SIG-M5 treated with dmso at 0.1 percent for 504 hours (cell line): Measurements from ENCODE around the gene ARHGEF7.

ENCODE experiments used
- DNase-seq: peaks from one replicate; lab custom pipeline; 2025; ENCODE audit not compliant: unreplicated experiment; lab: John Stamatoyannopoulos, UW

The ARHGEF7 gene

DNA sequence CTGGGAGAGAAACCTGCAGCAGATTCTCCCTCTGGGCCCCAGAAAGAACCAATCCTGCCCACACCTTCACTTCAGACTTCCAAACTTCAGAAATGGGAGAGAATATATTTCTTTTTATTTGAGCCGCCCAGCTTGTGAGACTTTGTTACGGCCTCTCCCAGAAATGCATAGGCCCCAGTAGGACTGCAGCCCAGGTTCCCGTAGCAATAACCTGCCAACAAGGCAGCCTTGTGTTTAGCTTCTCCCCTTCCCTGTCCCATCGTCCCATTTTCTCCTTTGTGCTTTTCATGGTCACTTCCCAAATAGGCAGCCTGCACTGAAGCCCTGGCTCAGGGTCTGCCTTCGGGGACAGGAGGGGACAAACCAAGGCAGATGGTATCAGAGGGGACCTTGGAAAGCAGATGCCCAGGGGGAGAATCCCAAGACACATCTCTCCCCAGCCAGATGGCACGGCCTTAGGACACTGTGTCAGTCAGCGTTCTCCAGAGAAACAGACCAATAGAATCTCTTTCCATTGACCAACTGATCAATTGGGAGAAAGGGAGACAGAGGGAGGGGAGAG is 3.7 kb upstream of the ARHGEF7 start:
- no peak for DNase-seq

GRCh38 chr13:111112196-111112595 is 2.9 kb upstream of the ARHGEF7 start:
- DNase-seq = no peak

DNA sequence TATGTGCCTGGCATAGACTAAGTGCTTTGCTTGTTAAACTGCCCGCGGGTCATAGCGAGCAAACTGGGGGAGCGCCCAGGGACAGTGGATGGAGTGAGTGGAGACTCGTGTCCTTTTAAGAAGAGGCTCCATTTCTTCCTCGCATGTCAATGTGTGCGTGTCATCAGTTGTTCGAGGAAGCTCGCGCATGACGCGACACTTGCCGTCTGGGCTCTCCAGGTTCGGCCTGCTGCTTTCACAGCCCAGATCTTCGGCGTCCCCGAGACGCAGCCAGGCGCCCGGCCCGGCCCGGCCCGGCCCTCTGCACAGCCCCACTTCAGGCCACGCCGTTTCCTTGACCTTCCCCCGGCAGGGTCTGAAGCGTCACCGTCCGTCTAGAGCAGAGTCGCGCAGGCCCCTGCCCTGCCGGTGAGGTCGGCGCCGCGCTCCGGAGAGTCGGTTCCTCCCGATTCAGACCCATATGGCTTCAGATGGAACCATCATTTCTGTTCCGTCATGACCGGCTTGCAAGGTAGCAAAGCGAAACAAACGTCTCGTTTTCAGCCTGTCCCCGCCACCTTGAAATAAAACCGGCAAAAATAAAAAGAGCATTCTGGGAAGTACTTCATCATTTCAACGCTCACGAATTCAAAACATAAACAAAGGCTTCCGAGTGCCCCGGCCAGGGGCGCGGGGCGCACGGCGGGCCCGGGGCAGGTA is 599 bp upstream of the ARHGEF7 start:
- DNase-seq = no peak

DNA sequence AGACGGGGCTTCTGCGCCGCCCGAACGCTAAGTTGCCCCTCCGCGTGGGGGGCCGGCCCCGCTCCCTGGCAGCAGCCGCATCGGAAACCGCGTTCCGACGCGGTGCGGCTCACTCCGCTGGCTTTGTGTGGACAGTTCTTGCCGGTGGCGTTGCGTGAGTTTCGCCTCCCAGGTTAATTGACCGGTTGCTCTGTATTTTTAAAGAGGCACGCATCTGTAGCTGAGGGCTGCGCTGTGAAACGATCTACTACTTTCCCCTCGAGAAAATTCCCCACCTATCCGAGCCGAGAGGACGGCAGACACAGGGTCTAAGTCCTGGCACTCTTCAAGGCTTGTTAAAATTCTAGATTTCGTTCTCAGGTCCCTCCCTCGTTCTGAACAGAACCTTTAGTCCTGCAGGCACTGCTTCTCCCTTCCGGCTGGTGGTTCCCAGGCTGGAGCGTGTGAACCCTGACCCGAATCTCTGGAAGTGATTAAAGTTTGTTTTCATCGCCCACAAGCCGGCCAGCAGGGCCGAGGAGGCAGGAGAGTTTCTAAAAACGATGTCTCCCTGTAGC is 933 bp downstream of the ARHGEF7 start:
- DNase-seq = no peak

GRCh38 chr13:111116856-111117255 is 1.7 kb downstream of the ARHGEF7 start:
- DNase-seq = no peak

DNA sequence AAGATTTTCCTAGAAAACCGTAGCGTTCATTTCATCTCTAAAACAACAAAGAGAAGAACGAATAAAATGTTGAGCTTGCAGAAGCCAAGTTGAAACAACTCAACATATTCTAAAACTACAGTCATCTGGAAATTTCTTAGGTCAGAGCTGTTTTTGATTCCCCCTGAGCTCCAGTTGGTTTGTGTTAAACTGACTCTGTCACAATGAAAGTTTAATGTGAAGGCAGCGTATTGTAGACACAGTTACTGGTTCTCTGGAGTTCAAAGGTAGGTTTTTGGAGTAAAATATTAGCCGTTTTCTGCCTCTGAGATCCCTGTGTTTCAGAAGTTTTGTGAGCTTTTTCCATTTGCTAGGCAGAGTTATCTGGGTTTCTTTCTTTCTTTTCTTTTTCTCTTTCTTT is 2.2 kb downstream of the ARHGEF7 start:
- DNase-seq = no peak

GRCh38 chr13:111117961-111118360 is 2.9 kb downstream of the ARHGEF7 start:
- no peak for DNase-seq

GRCh38 chr13:111118898-111119607 is 3.9 kb downstream of the ARHGEF7 start:
- DNase-seq = no peak

DNA sequence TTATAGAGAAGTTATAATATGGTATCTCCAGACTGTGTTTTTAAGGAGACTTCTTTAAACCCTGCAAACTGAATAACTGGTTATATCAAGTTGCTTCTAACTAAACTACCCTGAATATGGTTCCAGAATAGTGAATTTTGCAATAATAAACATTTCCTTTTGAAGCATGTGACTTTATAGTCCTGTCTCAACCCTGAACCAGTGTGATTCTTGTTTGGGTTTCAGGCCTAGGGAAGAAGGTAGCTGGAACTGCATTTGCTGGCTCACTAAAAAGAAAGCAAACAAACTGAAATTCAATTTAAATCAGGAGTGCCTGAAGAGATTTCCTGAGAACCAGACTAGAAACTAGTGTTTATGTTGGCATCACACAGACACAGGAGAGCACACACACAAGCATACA is 4.9 kb downstream of the ARHGEF7 start:
- no peak for DNase-seq

DNA sequence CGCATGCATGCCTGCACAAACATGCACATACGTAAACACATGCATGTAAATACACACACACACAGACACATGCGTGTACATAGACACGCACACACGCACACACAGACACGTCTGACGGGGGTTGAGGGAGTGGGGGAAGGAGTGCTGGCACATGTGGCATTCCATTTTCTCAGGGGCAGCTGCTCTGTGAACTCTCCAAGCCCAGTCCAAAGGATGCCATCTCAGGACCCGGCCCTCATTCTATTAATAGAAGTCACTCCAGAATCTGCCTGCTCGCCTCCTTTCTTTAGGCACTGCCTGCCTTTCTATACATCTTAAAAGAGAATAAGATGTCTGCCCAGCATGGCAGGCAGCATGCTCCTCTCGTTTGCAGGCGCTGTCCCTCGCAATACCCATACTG is 5.3 kb downstream of the ARHGEF7 start:
- DNase-seq = no peak

GRCh38 chr13:111120913-111121312 is 5.8 kb downstream of the ARHGEF7 start:
- DNase-seq = no peak

- DNase-seq = no peak
Measured at GRCh38 chr13:111121506-111121905, 6.4 kb downstream of the ARHGEF7 start.

DNA sequence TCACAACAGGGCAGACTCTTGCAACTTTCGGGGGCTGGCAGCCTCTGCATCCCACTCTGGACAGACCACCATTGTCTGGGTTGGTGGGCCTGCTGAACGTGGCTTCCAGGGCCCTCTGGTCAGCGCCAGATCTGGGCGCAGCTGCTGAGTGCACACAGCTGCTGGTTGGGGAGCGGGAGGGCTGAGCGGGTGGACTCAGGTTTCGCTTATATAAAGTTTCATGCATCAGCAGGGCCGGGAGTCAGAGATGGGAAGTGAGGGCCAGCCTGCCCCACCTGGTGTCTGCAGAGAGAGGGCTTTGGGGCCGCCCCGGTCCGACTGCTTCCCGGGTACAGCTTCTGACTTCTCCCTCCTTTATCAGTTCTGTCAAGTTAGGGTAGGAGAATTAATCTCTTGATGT is 6.9 kb downstream of the ARHGEF7 start:
- no peak for DNase-seq

- DNase-seq = no peak
Measured at GRCh38 chr13:111122631-111123030, 7.5 kb downstream of the ARHGEF7 start.

- no peak for DNase-seq
Measured at GRCh38 chr13:111123221-111123620, 8.1 kb downstream of the ARHGEF7 start.

DNA sequence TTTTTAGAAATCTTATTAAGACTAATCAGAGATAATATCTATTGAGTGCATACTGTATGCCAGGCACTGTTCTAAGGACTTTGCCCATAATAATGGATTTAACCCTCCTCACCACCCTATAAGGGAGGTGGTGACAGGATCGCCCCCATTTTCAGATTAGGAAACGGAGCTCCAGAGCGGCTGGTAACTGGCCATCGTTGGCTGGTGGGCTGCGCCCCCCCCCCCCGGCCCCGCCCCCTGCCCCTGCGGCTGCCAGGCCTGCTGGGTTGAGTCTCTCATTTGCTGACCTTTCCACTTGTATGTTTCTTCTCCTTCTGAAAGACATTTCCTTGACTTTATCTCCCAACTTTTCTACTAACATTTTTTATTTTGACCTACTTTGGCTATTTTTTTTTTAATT is 8.5 kb downstream of the ARHGEF7 start:
- no peak for DNase-seq

- DNase-seq = no peak
Measured at GRCh38 chr13:111126509-111126908, 11.4 kb downstream of the ARHGEF7 start.

GRCh38 chr13:111129465-111130115 is 14.5 kb downstream of the ARHGEF7 start:
- DNase-seq = peak; percentile 38

DNA sequence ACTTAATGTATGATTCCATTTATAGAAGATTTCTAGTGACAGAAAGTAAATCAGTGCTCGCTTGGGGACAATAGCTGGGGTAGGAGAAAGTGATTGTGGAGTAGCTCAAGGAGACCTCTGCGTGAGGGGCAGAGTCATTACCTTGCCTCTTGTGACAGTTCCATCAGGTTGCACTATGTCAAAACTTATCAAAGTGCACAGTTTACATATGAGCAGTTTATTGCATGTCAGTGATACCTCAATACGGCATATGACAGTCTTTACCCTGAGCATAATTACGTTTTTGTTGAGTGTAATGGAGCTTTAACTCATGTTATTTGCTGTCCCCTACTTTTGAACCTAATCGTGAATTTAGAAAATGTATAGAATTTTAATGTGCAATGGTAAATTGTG is 15.0 kb downstream of the ARHGEF7 start:
- DNase-seq = no peak

DNA sequence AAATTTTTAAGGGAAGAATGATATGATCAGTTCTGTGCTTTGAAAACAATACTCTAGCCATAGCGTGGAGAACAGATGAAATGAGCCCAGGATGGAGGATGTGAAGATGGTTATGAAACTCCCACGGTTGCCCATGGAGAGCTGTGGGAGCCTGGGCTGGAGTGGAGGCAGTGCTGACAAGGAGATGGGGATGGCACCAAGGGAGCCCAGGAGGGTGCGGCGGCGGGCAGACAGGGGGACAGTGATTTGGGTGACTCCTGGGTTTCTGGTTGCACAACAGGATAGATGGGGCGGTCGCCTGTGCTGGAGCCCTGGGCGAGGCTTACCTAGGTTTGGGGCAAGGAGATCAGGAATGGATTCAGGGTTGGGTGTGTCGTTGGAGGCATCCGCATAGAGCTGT is 15.9 kb downstream of the ARHGEF7 start:
- no peak for DNase-seq

- DNase-seq = no peak
Measured at GRCh38 chr13:111131611-111132010, 16.5 kb downstream of the ARHGEF7 start.

GRCh38 chr13:111132948-111133347 is 17.8 kb downstream of the ARHGEF7 start:
- no peak for DNase-seq
